Bronchial epithelial cell (primary cell): ENCODE data around the gene SLC12A7. TPM values are rescaled to one million over a fixed set of nuclear protein-coding genes. Genes with fewer than 3 reads are reported as not detected.
"Not testable (repeated sequence)": the region's sequence is repeated elsewhere in the genome, so short reads cannot be mapped to it uniquely, and the experiment has no call there.

Experiments
- DNase-seq: peaks from one replicate; pipeline ENCODE4 v3.0.0-alpha.2; 2010; ENCODE audit warnings: low read depth
- FAIRE-seq: peaks from 2 replicates; lab custom pipeline; 2011; peaks lifted over from hg19 to GRCh38; lab: Jason Lieb, UNC
- H3K27me3 ChIP-seq: 2 replicates; pipeline ENCODE4 v1.5.1; 2011; ENCODE audit warnings: low read length; ENCODE audit not compliant: control insufficient read depth, insufficient read depth
- H3K36me3 ChIP-seq: 2 replicates; pipeline ENCODE4 v1.5.1; 2011; ENCODE audit warnings: low read length; ENCODE audit not compliant: control insufficient read depth, insufficient read depth
- H3K4me3 ChIP-seq: 2 replicates; pipeline ENCODE4 v1.5.1; 2011; ENCODE audit warnings: mild to moderate bottlenecking, low read depth, low read length, control low read depth
- total RNA-seq: library from RNA; depleted of rRNA; stranded (reverse); fragments of >200 nt; gene quantifications from 2 replicates; pipeline ENCODE4 v1.2.1, GENCODE V29; 2014
- TF ChIP-seq, protein P1 (sequence below): IDR thresholded peaks from 2 replicates; pipeline ENCODE4 v1.5.1; 2011; ENCODE audit warnings: mild to moderate bottlenecking, moderate library complexity, low read length, control low read depth, inconsistent platforms; ENCODE audit not compliant: insufficient read depth, severe bottlenecking

SLC12A7 gene
- total RNA-seq, 1 donor from 2014 or later: 10.3 TPM

DNA sequence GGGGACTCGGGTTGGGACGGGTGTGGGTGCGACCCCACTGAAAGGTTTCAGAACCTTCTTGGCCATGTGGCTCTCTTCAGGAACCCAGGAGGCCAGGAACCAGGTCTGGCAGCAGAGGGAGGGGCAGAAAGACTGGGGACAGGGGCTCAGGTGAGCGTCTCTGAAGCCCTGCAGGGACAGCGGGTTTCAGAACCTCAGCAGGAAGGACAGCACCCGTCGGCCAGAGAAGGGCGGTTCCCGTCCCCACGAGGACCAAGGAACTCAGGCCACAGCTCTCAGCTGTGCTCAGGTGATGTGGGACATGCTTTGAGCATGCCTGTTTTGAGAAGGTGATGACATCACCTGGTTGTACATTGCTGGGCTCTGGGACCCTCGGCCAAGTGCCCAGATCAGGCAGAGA, 25.7 kb downstream of the SLC12A7 start:
- peaks cover 3% of the 10 kb centered on the region for H3K36me3 ChIP-seq

GRCh38 chr5:1085391-1085790, 26.5 kb downstream of the SLC12A7 start:
- DNase-seq (no peak), FAIRE-seq (no peak)
- Histone ChIP-seq H3K36me3 (peaks cover 2% of the 10 kb centered on the region), H3K4me3 (no peak overlapping the region), H3K27me3 (no peaks in the 10 kb centered on the region)
- TF ChIP-seq, protein P1, sequence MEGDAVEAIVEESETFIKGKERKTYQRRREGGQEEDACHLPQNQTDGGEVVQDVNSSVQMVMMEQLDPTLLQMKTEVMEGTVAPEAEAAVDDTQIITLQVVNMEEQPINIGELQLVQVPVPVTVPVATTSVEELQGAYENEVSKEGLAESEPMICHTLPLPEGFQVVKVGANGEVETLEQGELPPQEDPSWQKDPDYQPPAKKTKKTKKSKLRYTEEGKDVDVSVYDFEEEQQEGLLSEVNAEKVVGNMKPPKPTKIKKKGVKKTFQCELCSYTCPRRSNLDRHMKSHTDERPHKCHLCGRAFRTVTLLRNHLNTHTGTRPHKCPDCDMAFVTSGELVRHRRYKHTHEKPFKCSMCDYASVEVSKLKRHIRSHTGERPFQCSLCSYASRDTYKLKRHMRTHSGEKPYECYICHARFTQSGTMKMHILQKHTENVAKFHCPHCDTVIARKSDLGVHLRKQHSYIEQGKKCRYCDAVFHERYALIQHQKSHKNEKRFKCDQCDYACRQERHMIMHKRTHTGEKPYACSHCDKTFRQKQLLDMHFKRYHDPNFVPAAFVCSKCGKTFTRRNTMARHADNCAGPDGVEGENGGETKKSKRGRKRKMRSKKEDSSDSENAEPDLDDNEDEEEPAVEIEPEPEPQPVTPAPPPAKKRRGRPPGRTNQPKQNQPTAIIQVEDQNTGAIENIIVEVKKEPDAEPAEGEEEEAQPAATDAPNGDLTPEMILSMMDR: no peak

More for the DNA sequence above, 25.7 kb downstream of the SLC12A7 start:
- DNase-seq (no peak), FAIRE-seq (no peak)
- TF ChIP-seq, protein P1: no peak
- Histone ChIP-seq H3K27me3 (no peaks in the 10 kb centered on the region), H3K4me3 (no peak overlapping the region)

- Histone ChIP-seq H3K36me3 (peaks cover 2% of the 10 kb centered on the region), H3K27me3 (no peaks in the 10 kb centered on the region), H3K4me3 (no peak overlapping the region)
- FAIRE-seq (no peak), DNase-seq (no peak)
- TF ChIP-seq, protein P1: no peak
Observed at GRCh38 chr5:1083823-1084605, 27.8 kb downstream of the SLC12A7 start.

DNA sequence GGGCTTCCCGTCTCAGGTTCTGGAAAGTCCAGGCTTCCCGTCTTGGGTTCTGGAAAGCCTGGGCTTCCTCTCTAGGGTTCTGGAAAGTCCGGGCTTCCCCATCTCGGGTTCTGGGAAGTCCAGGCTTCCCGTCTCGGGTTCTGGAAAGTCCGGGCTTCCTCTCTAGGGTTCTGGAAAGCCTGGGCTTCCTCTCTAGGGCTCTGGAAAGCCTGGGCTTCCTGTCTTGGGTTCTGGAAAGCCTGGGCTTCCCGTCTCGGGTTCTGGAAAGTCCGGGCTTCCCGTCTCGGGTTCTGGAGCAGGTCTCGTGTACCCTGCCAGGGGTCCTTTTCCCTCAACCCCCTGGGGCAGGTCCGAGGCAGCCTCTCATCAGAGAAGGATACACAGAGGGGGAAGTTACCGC, 28.8 kb downstream of the SLC12A7 start:
- FAIRE-seq, H3K4me3 ChIP-seq, H3K27me3 ChIP-seq, H3K36me3 ChIP-seq, DNase-seq: not testable (repeated sequence)

DNA sequence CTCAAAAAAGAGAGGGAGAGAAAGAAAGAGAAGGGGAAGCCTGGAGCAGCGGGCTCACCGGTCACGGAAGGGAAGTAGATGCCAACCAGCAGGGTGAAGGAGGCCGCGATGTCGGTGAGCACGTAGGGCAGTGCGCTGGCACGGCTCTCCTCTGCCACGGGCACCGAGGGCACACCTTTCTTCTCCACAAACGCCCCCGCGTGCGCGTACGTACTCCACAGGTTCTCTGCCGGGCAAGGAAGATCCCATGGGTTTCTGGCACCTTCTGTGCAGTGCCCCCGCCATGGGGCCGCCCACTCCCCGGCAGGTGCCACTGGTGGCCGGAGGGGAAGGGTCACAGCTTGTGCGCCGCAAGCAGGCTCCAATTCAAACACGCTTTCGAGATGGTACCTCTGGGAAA, 30.3 kb downstream of the SLC12A7 start:
- no peak overlapping the region for H3K4me3 ChIP-seq
- H3K36me3 ChIP-seq: peaks cover 2% of the 10 kb centered on the region
- no peaks in the 10 kb centered on the region for H3K27me3 ChIP-seq
- TF ChIP-seq, protein P1: no peak
- DNase-seq (no peak), FAIRE-seq (no peak)

GRCh38 chr5:1080432-1080831, 31.4 kb downstream of the SLC12A7 start:
- TF ChIP-seq, protein P1: no peak
- no peak for DNase-seq
- Histone ChIP-seq H3K4me3 (no peak overlapping the region), H3K27me3 (no peaks in the 10 kb centered on the region), H3K36me3 (no peaks in the 10 kb centered on the region)
- no peak for FAIRE-seq
